Measurements from ENCODE around the gene RAB31.

Gene RAB31

GRCh38 chr18:9700261-9700796 is 7.8 kb upstream of the RAB31 start:
- Mint-ChIP-seq H3K4me3 (no peak overlapping the region), H3K9me3 (no peaks in the 10 kb centered on the region), H3K27me3 (peaks cover 32% of the 10 kb centered on the region), H3K36me3 (ENCODE audit: low read depth) (no peaks in the 10 kb centered on the region), H3K27ac (no peak overlapping the region), H3K4me1 (ENCODE audit: low read depth) (peaks cover 11% of the 10 kb centered on the region)
- DNase-seq, result no peak

- no peak for DNase-seq
- no peaks in the 10 kb centered on the region for H3K36me3 Mint-ChIP-seq (ENCODE audit: low read depth)
- no peak overlapping the region for H3K4me3 Mint-ChIP-seq
- peaks cover 46% of the 10 kb centered on the region for H3K27me3 Mint-ChIP-seq
- peaks cover 11% of the 10 kb centered on the region for H3K4me1 Mint-ChIP-seq (ENCODE audit: low read depth)
- H3K9me3 Mint-ChIP-seq, result no peaks in the 10 kb centered on the region
- no peak overlapping the region for H3K27ac Mint-ChIP-seq
Measured at GRCh38 chr18:9701609-9702349, 6.3 kb upstream of the RAB31 start.

GRCh38 chr18:9704233-9705118 is 3.6 kb upstream of the RAB31 start:
- Mint-ChIP-seq H3K4me3 (no peak overlapping the region), H3K36me3 (ENCODE audit: low read depth) (no peaks in the 10 kb centered on the region), H3K4me1 (ENCODE audit: low read depth) (peaks cover 19% of the 10 kb centered on the region), H3K27ac (no peak overlapping the region), H3K9me3 (no peaks in the 10 kb centered on the region), H3K27me3 (peaks cover 62% of the 10 kb centered on the region)
- no peak for DNase-seq

- peaks cover 70% of the 10 kb centered on the region for H3K27me3 Mint-ChIP-seq
- H3K9me3 Mint-ChIP-seq, result no peaks in the 10 kb centered on the region
- no peak overlapping the region for H3K4me3 Mint-ChIP-seq
- no peaks in the 10 kb centered on the region for H3K36me3 Mint-ChIP-seq (ENCODE audit: low read depth)
- no peak for DNase-seq
- peaks cover 23% of the 10 kb centered on the region for H3K4me1 Mint-ChIP-seq (ENCODE audit: low read depth)
- H3K27ac Mint-ChIP-seq, result no peak overlapping the region
Measured at GRCh38 chr18:9705183-9705829, 2.8 kb upstream of the RAB31 start.

GRCh38 chr18:9706081-9706935 is 1.8 kb upstream of the RAB31 start:
- H3K4me3 Mint-ChIP-seq, result no peak overlapping the region
- peaks cover 28% of the 10 kb centered on the region for H3K4me1 Mint-ChIP-seq (ENCODE audit: low read depth)
- no peak overlapping the region for H3K27ac Mint-ChIP-seq
- peaks cover 79% of the 10 kb centered on the region for H3K27me3 Mint-ChIP-seq
- H3K9me3 Mint-ChIP-seq, result no peaks in the 10 kb centered on the region
- no peak for DNase-seq
- H3K36me3 Mint-ChIP-seq (ENCODE audit: low read depth), result no peaks in the 10 kb centered on the region

- H3K36me3 Mint-ChIP-seq (ENCODE audit: low read depth), result no peaks in the 10 kb centered on the region
- no peak overlapping the region for H3K27ac Mint-ChIP-seq
- no peak for DNase-seq
- no peaks in the 10 kb centered on the region for H3K9me3 Mint-ChIP-seq
- H3K4me1 Mint-ChIP-seq (ENCODE audit: low read depth), result peaks cover 31% of the 10 kb centered on the region
- peaks cover 82% of the 10 kb centered on the region for H3K27me3 Mint-ChIP-seq
- peak overlapping the region; percentile 49 for H3K4me3 Mint-ChIP-seq
Measured at GRCh38 chr18:9707381-9708056, 582 bp upstream of the RAB31 start.

GRCh38 chr18:9708434-9709303 is 568 bp downstream of the RAB31 start:
- Mint-ChIP-seq H3K36me3 (ENCODE audit: low read depth) (no peaks in the 10 kb centered on the region), H3K27ac (peak overlapping the region; percentile 10), H3K9me3 (no peaks in the 10 kb centered on the region), H3K27me3 (peaks cover 88% of the 10 kb centered on the region), H3K4me3 (peak overlapping the region; percentile 79), H3K4me1 (ENCODE audit: low read depth) (peaks cover 30% of the 10 kb centered on the region)
- DNase-seq, result peak; percentile 50

GRCh38 chr18:9709304-9709877 is 1.3 kb downstream of the RAB31 start:
- DNase-seq, result no peak
- Mint-ChIP-seq H3K36me3 (ENCODE audit: low read depth) (no peaks in the 10 kb centered on the region), H3K4me3 (peak overlapping the region; percentile 79), H3K27ac (no peak overlapping the region), H3K4me1 (ENCODE audit: low read depth) (peaks cover 23% of the 10 kb centered on the region), H3K27me3 (peaks cover 89% of the 10 kb centered on the region), H3K9me3 (no peaks in the 10 kb centered on the region)

- Mint-ChIP-seq H3K36me3 (ENCODE audit: low read depth) (no peaks in the 10 kb centered on the region), H3K4me3 (no peak overlapping the region), H3K4me1 (ENCODE audit: low read depth) (peaks cover 22% of the 10 kb centered on the region), H3K27me3 (peaks cover 91% of the 10 kb centered on the region), H3K27ac (no peak overlapping the region), H3K9me3 (no peaks in the 10 kb centered on the region)
- DNase-seq, result no peak
Measured at GRCh38 chr18:9710037-9710436, 1.9 kb downstream of the RAB31 start.

GRCh38 chr18:9711361-9712129 is 3.4 kb downstream of the RAB31 start:
- DNase-seq, result no peak
- peaks cover 22% of the 10 kb centered on the region for H3K4me1 Mint-ChIP-seq (ENCODE audit: low read depth)
- H3K36me3 Mint-ChIP-seq (ENCODE audit: low read depth), result no peaks in the 10 kb centered on the region
- H3K27me3 Mint-ChIP-seq, result peaks cover 83% of the 10 kb centered on the region
- no peak overlapping the region for H3K4me3 Mint-ChIP-seq
- H3K27ac Mint-ChIP-seq, result no peak overlapping the region
- no peaks in the 10 kb centered on the region for H3K9me3 Mint-ChIP-seq

GRCh38 chr18:9712130-9712577 is 4.1 kb downstream of the RAB31 start:
- Mint-ChIP-seq H3K27me3 (peaks cover 81% of the 10 kb centered on the region), H3K4me3 (no peak overlapping the region), H3K27ac (no peak overlapping the region), H3K9me3 (no peaks in the 10 kb centered on the region), H3K4me1 (ENCODE audit: low read depth) (peaks cover 22% of the 10 kb centered on the region), H3K36me3 (ENCODE audit: low read depth) (no peaks in the 10 kb centered on the region)
- DNase-seq, result no peak

- H3K9me3 Mint-ChIP-seq, result no peaks in the 10 kb centered on the region
- H3K27me3 Mint-ChIP-seq, result peaks cover 81% of the 10 kb centered on the region
- H3K27ac Mint-ChIP-seq, result no peak overlapping the region
- DNase-seq, result no peak
- H3K4me1 Mint-ChIP-seq (ENCODE audit: low read depth), result peaks cover 20% of the 10 kb centered on the region
- H3K4me3 Mint-ChIP-seq, result no peak overlapping the region
- no peaks in the 10 kb centered on the region for H3K36me3 Mint-ChIP-seq (ENCODE audit: low read depth)
Measured at GRCh38 chr18:9712611-9713010, 4.5 kb downstream of the RAB31 start.
